Measurements from ENCODE around the gene CCDC83.
A peak's percentile ranks its signal among the peaks of the same experiment; 100 is the strongest.
"Not testable (repeated sequence)": the region's sequence is repeated elsewhere in the genome, so short reads cannot be mapped to it uniquely, and the experiment has no call there.

Gene CCDC83

DNA sequence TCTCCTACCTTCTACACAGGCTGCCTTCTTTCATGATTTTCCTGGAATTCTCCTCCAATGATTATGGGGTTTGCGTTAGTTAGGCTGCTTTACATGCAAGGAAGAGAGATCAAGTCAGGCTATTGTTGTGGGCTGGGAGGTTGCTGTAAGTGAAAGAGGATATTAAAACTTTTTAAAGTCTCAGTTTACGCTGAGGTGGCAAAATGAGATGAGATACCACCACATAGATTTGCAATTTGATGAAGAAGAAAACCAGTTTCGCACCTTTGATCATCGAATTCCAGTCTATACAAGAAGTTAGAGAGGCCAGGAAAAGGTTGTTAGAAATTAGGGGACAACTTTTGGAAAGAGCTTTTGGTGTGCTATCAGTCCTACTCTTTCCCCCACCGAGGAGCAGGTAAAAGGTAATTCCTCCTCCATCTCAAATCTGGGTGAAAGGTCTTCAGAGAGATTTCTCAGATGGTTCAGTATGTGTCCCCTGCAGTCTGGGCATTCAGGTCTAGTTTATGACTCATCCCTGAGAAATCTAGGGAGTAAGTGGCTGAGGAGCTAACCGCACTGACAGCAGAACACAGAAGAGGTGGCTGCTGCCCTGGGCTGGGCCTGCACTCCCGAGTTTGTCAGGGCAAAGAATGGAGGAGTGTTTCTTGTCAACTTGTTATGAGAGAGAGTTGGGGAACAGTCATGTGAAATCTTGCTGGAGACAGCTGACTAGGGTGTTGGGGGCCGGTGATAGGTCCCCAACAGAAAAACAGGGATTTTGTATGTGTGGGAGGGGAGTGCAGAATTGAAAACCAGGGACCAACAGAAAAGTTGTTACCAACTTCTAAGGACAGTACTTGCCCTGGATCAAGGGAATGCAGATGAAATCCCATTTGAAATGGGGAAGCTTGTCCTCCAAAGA is 34.7 kb downstream of the CCDC83 start:
- no peak for DNase-seq

DNA sequence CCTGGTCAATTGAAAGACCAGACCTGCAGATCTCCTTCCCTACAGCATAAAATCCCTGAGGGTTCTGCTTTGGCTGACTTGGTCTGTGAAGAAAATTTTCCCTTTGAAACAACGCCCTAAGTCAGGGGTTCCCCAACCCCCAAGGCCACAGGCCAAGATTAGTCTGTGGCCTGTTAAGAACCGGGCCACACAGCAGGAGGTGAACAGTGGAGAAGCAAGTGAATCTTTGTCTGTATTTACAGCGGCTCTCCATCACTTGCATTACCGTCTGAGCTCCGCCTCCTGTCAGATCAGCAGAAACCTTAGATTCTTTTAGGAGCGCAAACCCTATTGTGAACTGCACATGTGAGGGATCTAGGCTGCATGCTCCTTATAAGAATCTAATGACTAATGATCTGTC is 38.2 kb downstream of the CCDC83 start:
- no peak for DNase-seq

DNA sequence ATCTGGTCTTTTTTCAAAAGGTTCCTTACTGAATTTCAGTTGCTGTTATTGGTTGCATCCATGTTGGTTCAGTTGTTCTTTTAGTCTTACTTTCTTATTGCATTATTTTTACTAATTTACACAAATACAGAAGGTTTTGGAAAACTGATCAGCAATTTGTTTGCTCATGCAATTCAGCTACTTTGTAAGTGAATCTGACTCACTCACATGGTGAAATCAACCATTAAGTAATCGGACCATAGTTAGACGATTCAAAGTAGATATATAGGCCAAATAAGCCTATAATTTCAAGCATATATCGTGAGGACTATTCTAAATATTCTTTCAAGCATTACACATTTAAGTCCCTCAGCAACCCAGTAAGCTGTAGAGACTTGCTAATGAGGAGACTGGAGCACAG is 41.7 kb downstream of the CCDC83 start:
- no peak for DNase-seq

DNA sequence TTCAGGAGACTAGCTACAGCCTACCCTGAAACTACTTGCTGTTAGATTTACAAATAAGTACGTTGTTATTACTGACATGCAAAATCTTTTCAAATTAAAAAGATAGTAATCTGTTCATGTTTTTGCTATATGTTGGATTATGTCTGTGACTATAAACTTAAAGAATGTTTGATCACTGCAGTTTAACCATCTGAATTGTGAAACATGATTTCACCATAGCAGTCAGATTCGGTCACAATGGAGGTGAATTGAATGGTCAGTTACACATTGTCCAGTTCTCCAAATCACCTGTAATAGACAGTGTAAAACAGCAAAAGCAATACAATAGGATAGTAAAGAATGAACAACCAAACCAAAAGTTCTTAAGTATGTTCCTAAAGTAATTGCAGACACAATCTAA is 43.3 kb downstream of the CCDC83 start:
- no peak for DNase-seq

DNA sequence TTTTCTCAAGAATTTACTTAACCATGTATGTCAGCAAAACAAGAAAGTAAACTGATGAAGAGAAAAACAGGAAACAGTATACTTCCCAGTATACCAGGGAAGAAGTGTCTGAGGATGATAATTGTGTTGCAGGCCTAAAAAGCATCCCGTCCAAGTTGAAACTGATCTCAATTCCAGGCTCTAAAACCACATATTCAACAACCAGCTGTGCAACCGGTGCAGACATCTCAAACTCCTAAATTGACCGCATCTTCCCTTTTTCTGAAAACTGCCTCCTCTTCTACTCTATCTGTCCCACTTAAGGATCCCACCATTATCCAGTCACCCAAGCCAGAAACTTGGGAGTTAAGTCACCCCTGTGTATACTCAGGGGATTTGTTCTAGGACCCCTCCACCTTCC is 47.2 kb downstream of the CCDC83 start:
- DNase-seq = no peak

DNA sequence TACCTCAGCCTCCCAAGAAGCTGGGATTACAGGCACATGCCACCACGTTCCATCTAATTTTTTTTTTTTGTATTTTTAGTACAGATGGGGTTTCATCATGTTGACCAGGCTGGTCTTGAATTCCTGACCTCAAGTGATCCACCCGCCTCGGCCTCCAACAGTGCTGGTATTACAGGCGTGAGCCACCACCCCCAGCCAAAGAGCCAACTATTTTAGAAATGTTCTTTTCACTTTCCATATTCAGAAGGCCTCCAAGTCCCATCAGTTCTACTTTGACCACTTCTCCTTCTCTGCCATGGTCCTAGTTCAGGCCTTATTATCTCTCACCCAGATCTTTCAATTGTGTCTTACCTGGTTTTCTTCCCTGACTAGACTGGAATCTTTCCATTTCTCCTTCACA is 48.2 kb downstream of the CCDC83 start:
- DNase-seq = no peak

DNA sequence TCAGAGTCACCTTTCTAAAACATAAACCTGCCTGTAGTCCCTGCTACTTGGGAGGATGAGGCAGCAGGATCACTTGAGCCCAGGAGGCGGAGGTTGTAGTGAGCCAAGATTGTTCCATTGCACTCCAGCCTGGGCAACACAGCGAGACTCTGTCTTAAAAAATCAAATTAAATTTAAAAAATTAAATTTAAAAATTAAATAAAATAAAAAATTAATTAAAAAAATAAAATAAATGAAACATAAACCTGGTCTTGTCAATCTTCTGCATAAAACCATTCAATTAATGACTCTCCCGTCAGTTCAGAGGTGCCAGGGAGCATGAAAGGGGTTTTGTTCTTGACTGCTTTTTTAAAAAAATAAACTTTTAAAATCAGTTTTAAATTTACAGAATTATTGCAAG is 48.6 kb downstream of the CCDC83 start:
- no peak for DNase-seq

DNA sequence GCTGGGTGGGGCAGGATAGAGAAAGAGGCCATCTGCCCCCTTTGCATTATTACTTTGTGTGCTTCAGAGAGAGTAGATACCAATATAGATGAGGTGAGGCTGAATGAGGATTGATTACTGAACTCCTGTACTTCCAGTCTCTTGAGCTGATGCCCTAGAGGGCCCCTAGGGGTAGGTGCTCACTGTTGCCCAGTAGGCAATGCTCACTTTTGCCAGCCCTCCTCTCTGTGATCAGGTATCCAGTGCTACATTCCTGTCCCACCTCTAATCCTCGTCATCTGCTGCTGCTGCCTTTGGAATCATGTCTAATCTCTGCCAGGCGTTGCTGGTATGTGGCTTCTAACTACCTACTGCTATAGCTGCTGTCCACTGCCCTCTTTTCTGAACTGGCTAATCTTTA is 57.2 kb downstream of the CCDC83 start:
- no peak for DNase-seq

DNA sequence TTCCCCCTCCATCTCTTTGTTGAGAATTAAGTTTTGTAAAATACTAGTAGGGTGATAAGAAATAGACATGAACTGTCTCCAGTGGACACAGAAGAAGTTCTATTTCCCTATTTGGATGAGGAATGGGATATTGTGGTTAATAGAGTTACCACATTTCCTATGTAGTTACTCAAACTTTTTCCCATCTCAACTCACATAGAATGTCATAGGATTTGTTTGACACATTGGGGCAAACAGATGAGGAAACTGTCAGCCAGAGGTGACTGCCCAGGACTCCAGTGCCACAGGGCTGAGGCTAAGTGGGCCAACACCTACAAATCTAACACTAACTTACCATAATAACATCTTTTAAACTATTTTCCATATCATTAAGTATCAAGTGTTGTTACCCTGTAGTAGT is 58.3 kb downstream of the CCDC83 start:
- DNase-seq = no peak

DNA sequence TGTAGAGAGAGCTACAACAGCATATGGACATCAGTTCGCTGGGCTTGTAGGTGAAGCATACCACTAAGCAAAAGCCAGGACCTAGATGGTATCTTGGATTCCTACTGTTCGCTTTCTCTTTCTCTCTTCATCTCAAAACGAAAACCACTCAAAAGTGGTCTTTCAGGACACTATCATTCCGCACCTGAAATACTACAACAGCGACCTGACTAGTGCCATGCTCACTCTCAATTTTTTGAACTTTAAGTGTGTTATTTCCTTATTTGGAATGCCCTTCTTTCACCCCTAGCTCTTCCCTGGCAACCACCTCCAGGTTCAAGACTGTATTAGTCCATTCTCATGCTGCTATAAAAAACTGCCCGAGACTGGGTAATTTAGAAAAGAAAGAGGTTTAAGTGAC is 59.2 kb downstream of the CCDC83 start:
- DNase-seq = no peak

DNA sequence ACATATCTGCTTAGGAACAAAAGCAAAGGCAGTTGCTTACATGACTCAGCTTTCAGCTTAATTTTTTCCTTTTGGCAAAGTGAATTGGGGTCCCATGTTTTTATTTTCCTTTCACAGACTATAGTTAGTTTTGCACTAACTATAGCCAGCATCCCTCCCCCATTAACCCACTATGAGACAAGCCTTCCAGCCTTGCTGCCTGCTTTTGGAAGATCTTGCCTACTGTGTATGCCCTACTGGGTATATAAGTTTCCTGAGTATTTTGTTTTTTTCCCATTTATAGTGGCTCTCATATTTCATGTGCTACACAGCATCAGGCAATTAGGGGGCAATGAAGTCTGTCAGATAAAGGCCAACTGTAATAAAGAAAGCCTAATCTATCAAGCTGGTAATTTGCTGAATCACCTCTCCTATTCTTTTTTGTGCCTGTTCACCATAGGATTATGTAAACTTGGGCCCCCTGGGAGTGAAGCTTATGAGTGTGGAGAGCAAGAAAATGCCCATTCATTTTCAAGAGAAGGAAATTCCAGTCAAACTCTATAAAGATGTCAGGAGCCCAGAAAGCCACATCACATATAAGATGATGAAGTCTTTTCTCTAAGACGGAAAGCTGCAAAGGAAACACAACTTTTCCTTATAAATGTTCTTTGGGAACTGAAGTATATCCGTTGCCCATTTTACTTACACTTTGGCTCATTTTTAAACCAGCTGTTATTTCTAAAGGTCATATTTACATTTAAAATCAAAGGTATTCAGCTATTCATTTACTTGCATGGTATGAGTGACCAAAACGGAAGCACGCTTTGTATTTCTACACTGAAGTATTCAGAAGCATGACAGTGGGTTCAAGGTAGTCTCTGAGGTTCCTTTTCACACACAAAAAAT is 64.0 kb downstream of the CCDC83 start:
- no peak for DNase-seq

DNA sequence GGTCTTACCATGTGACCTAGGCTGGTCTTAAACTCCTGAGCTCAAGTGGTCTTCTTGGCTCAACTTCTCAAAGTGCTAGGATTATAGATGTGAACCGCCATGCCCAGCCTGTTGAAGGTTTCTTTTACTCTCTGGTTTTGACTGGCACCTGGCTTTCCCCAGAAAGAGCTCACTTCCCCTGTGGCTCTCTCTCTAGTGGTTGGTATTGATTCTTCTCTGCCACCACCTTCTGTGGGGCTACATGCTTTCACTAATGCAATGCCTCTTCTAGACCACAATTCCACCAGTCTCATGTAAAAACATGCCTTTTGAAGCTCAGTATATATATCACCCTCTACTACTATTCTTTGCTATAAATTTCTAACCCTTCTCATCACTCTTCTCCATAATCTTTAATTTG is 67.2 kb downstream of the CCDC83 start:
- no peak for DNase-seq

DNA sequence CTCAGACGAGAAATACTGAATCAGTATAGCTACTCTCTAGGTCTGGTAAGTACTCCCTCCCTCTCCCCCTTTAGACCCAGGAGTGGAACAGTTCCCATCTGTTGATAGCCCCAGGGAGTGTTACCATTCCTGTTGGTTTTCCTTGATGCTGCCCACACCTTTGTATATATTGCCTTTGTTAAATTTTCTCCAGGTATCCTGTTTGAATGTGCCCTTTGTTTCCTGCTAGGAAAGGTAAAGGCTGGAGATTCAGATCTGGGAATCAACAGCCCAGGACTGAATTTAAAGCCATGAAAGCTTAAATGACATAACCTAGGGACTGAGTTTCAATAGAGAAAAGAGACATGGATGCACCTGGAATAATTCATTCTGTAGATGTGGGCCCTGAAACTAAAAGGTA is 68.3 kb downstream of the CCDC83 start:
- DNase-seq = no peak

DNA sequence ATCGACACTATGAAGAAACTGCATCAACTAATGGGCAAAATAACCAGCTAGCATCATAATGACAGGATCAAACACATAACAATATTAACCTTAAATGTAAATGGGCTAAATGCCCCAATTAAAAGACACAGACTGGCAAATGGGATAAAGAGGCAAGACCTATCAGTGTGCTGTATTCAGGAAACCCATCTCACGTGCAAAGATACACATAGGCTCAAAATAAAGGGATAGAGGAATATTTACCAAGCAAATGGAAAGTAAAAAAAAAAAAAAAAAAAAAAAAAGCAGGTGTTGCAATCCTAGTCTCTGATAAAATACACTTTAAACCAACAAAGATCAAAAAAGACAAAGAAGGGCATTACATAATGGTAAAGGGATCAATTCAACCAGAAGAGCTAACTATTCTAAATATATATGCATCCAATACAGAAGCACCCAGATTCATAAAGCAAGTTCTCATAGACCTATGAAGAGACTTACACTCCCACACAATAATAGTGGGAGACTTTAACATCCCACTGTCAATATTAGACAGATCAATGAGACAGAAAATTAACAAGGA is 71.6 kb downstream of the CCDC83 start:
- DNase-seq = not testable (repeated sequence)

DNA sequence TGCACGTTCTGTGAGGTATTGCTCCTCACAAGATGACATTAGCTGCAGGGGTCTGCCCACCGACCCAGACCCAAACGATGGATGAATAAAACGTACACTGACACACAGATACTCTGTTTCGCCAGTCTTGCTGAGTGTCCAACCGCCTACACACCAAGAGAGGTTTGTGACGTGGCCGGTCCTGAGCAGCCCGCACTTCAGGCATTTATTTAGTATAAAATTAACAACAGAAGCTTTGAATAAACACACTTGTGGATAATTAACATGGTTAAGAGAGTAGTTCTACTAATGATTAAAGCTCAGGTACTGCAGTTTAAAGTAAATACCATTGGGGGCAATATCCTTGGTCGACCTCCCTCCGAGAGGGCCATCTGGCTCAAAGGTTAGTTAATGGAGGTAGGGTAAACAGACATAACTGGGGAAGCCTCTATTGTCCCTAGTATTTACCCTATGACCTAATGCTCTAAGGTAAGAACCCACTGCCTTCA is 75.7 kb downstream of the CCDC83 start:
- no peak for DNase-seq

DNA sequence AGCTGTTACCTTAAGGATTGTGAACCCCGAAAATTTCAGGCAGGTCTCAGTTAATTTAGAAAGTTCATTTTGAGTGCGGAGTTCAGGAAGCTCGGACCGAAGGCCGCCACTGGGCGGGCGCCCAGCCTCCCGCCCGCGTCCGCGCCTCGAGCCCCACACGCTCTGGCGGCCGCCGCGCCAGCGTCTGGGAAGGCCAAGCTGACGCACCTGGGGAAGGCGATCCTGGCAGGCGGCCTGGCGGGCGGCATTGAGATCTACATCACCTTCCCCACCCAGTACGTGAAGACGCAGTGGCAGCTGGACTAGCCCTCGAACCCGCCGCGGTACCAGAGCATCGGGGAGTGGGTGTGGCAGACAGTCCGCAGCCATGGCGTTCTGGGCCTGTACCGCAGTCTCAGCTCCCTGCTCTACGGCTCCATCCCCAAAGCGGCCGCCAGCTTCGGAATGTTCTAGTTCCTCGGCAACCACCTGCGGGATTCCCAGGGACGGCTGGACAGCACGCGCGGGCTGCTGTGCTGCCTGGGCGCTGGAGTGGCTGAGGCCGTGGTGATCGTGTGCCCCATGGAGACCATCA is 79.5 kb downstream of the CCDC83 start:
- DNase-seq = no peak

DNA sequence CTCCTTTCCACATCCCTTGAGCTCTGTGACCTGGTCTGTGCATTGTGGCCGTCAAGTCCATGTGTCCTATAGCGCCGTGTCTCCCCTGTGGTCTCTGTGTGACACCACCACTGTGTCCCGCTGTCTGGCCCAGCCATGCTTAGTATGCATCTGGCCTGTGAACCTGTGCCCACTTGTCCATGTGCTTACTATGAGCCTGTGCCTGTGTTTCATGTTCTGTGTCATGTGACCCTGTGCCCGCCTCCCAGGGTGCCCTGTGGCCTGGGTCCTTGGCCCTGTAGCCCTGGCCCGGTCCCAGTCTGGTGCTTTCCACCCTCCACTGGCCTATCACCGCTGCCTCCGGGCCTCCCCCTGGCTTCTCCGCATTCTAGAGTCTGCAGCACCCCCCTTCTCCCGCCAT is 80.6 kb downstream of the CCDC83 start:
- no peak for DNase-seq

DNA sequence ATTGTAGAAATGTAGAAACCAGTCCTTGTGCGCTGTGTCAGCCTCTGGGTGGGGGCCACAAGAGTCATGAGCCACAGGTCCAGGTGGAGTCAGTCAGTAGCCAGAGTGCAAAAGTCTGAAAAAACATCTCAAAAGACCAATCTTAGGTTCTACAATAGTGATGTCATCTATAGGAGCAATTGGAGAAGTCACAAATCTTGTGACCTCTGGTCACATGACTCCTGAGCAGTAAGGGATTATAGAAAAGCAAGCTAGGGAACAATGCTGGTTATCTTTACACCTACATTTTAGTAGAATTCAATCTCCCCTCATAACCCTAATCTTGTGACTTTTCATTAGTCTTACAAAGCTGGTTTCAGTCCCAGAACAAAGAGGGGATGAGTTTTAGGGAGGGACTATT is 82.7 kb downstream of the CCDC83 start:
- no peak for DNase-seq

DNA sequence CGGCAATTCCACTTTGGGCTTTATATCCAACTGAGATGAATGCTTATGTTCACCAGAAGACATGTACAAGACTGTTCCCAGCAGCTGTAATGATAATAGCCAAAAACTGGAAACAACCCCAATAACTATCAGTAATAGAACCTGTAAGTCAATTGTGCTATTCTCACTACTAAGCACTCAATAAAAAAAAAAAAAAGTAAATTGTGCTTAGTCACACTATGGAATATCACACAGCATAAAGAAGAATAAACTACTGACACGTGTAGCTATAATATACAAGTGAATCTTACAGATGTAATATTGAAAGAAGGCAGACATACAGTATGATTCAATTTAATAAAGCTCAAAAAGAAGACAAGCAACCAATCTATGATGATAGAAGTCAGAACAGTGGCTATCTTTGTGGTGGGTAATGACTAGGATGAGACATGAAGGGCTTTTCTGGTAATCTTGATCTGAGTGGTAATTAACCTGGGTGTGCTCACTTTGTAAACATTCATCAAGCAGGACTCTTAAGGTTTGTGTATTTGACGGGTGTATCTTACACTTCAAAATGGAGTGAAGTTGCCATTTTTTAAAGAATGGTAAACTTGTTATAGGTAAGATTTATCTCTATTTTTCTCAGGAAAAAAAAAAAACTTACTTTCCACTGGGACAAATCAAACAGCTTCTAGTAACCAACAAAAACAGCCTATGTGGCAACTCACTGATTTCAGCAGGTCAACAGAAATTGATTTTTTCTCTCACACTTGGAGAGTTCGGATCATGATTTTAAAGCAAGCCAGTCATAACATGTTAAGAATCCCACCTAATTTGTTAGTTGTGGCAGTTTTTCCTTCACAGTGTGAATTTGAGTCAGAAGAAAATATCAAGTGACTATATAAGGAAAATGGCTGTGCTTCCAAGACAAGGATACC is 84.2 kb downstream of the CCDC83 start:
- DNase-seq = no peak

DNA sequence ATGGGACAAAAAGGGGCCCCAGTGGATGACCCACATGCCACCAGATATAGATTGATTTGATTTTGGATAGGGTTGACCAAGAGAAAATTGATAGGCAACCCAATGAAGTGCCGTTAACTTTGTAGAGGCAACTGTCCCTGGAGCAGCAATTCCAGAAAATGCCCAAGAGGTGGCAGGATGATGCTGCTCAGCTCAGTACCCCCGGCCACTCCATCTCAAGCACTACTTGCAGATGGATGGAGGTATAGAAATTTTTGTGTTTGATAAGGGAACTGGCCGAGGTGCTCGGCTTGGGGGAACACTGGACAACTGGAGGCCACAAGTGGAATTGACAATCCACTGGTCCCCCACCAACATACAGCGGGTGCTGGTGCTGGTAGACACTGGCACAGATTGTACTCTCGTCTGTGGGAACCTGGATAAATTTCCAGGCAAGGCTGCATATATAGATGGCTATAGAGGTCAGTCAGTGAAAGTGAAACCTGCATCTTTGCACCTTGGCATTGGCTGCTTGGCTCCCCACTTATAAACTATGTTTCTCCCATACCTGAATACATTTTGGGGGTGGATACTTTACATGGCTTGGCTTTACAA is 86.3 kb downstream of the CCDC83 start:
- DNase-seq = peak in 1 of 2 donors; percentile 53

DNA sequence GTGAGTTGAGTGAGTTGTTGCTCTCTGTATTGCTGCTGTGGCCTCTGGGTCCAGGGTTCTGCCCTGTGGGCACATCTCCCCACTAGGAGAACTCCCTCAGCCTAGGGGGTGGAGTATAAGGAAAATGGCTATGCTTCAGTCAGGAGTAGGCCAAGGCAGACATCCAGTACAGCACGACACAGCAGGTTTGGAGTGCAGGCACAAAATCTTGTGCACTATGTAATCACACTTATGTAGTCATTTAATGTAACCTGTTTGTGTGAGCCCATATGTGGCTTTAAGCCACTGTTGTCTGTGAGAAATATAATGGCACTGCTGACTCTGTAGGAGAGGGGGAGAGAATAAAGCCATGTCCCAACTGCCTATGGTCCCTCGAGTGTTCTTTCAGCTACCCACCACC is 90.1 kb downstream of the CCDC83 start:
- DNase-seq = no peak

DNA sequence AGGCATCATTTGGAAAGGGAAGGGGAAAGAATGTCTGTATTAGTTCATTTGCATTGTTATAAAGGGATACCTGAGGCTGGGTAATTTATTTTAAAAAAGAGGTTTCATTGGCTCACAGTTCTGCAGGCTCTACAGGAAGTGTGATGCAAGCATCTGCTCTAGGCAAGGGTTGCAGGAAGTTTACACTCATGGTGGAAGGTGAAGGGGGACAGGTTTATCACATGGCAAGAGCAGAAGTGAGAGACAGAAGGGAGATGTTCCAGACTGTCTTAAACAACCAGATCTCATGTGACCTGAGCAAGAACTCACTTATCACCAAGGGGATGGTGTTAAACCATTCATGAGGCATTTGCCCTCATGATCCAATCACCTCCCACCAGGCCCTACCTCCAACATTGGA is 90.6 kb downstream of the CCDC83 start:
- DNase-seq = no peak

Data from bone marrow (tissue), 2 donors.